K562 (cell line): ENCODE measurements around the gene RBM20. TPM values are rescaled to one million over a fixed set of nuclear protein-coding genes. Genes with fewer than 3 reads are reported as not detected.

Experiments
- BDP1 ChIP-seq: IDR thresholded peaks from 3 replicates; pipeline ENCODE4 v1.6.1; 2011; ENCODE audit not compliant: insufficient read length, insufficient read depth
- CBX8 ChIP-seq: fragments of 200-600 bp; sonication (generic); IDR thresholded peaks from 2 replicates; pipeline ENCODE4 v1.6.1; 2012; ENCODE audit warnings: borderline replicate concordance, mixed run types, low read depth, mild to moderate bottlenecking, moderate library complexity, mixed read lengths, low read length, control low read depth, inconsistent platforms; ENCODE audit not compliant: poor library complexity, severe bottlenecking; ENCODE audit errors: extremely low read depth
- GATAD2A ChIP-seq: fragments of 450-650 bp; IDR thresholded peaks from 2 replicates; pipeline ENCODE4 v1.6.1; 2017
- HMG20B ChIP-seq: fragments of 250-450 bp; sonication (Bioruptor Pico); IDR thresholded peaks from 2 replicates; pipeline ENCODE4 v1.5.0; 2021; ENCODE audit warnings: mild to moderate bottlenecking
- KDM1A ChIP-seq, 2 experiments: fragments of 450-650 bp; IDR thresholded peaks; 2 replicates each; pipeline ENCODE4 v1.6.1; 2016; ENCODE audit warnings: mild to moderate bottlenecking in 2 of 2
- KHSRP ChIP-seq: fragments of 450-650 bp; IDR thresholded peaks from 2 replicates; pipeline ENCODE4 v1.6.1; 2017
- MIER1 ChIP-seq: fragments of 450-650 bp; IDR thresholded peaks from 2 replicates; pipeline ENCODE4 v1.6.1; 2016; ENCODE audit warnings: antibody characterized with exemption, mild to moderate bottlenecking, low read depth
- NFRKB ChIP-seq: fragments of 450-650 bp; IDR thresholded peaks from 2 replicates; pipeline ENCODE4 v1.6.1; 2016; ENCODE audit warnings: low read depth
- PHTF2 ChIP-seq: fragments of 250-450 bp; sonication (Bioruptor Pico); IDR thresholded peaks from 2 replicates; pipeline ENCODE4 v1.5.0; 2021; ENCODE audit warnings: mild to moderate bottlenecking
- PML ChIP-seq: IDR thresholded peaks from 2 replicates; pipeline ENCODE4 v1.6.1; 2012; ENCODE audit warnings: low read length, inconsistent platforms
- PPARD ChIP-seq: fragments of 250-450 bp; sonication (Bioruptor Pico); IDR thresholded peaks from 2 replicates; pipeline ENCODE4 v1.8.0; 2022; ENCODE audit warnings: inconsistent platforms, mild to moderate bottlenecking, moderate library complexity
- RAD21 ChIP-seq, 2 experiments: fragments of 250-450 bp in 1 of 2; fragments of 450-650 bp in 1 of 2; sonication (Bioruptor Pico) in 1 of 2; formaldehyde crosslinking in 1 of 2; IDR thresholded peaks in 1 of 2; conservative IDR thresholded peaks in 1 of 2; 2 replicates each; pipeline versions ENCODE4 v1.4.0 to v1.8.0; 2020 to 2022; ENCODE audit warnings: mild to moderate bottlenecking in 2 of 2, moderate library complexity in 1 of 2
- RBFOX2 ChIP-seq: fragments of 200-400 bp; formaldehyde crosslinking; IDR thresholded peaks from 2 replicates; pipeline ENCODE4 v1.6.1; 2017; ENCODE audit warnings: low read depth, mild to moderate bottlenecking, low read length, moderate library complexity
- SMARCE1 ChIP-seq: fragments of 450-650 bp; IDR thresholded peaks from 2 replicates; pipeline ENCODE4 v1.7.1; 2016; ENCODE audit warnings: mild to moderate bottlenecking
- SMC3 ChIP-seq: conservative IDR thresholded peaks from 2 replicates; pipeline ENCODE4 v1.6.1; 2011; ENCODE audit warnings: low read depth, low read length, improper control_type of control experiment; ENCODE audit not compliant: insufficient read depth
- ZC3H11A ChIP-seq: IDR thresholded peaks from 2 replicates; pipeline ENCODE4 v1.6.1; 2012; ENCODE audit warnings: low read depth, low read length, improper control_type of control experiment
- ZEB2 ChIP-seq: fragments of 450-650 bp; IDR thresholded peaks from 2 replicates; pipeline ENCODE4 v1.6.1; 2016
- ZKSCAN8 ChIP-seq: fragments of 200-800 bp; sonication (Bioruptor generic); IDR thresholded peaks from 2 replicates; pipeline ENCODE4 v1.6.1; 2016; ENCODE audit warnings: missing genetic modification characterization, missing compliant biosample characterization
- ZNF444 ChIP-seq: fragments of 250-450 bp; sonication (Bioruptor Pico); IDR thresholded peaks from 2 replicates; pipeline ENCODE4 v1.4.0; 2020; ENCODE audit warnings: mild to moderate bottlenecking, moderate library complexity
- ZNF57 ChIP-seq: fragments of 450-650 bp; formaldehyde crosslinking; IDR thresholded peaks from 2 replicates; pipeline ENCODE4 v1.4.0; 2020; ENCODE audit warnings: mild to moderate bottlenecking, moderate library complexity
- polyA plus RNA-seq, 8 experiments: library from polyadenylated mRNA; depleted of rRNA in 4 of 8; stranded (reverse) in 5 of 8; unstranded in 3 of 8; fragments of >200 nt; fragmentation: Nextera tagmentation in 2 of 8; fragmentation: Illumina TruSeq in 1 of 8; extraction: Ambion mirVana in 2 of 8; extraction: Trizol in 1 of 8; gene quantifications; 2 replicates each; pipeline versions ENCODE4 v1.2.1 to v1.2.3, GENCODE V29; 2011 to 2014; ENCODE audit warnings: inconsistent platforms in 1 of 8, missing spikeins in 1 of 8
- total RNA-seq, 7 experiments: library from RNA; depleted of rRNA in 6 of 7; stranded (reverse); fragments of >200 nt in 6 of 7; fragmentation: Illumina TruSeq in 2 of 7; extraction: Trizol in 2 of 7; gene quantifications; 2 replicates each; pipeline versions ENCODE4 v1.2.1 to v1.2.3, GENCODE V29; 2011 to 2021; ENCODE audit warnings: low replicate concordance in 1 of 7
- TF ChIP-seq, protein P1 (sequence below), 3 experiments: IDR thresholded peaks in 2 of 3; conservative IDR thresholded peaks in 1 of 3; 2 replicates each; pipeline ENCODE4 v1.5.1; 2011 to 2012; ENCODE audit warnings: low read length in 3 of 3, mild to moderate bottlenecking in 3 of 3, control low read depth in 2 of 3, improper control_type of control experiment in 1 of 3, inconsistent platforms in 1 of 3, low read depth in 1 of 3, mixed read lengths in 1 of 3, moderate library complexity in 1 of 3; ENCODE audit not compliant: insufficient read depth in 2 of 3
- TF ChIP-seq, protein P2 (sequence below): fragments of 450-650 bp; IDR thresholded peaks from 2 replicates; pipeline ENCODE4 v1.6.1; 2018; ENCODE audit not compliant: partially characterized antibody
- TF ChIP-seq, protein P3 (sequence below), 2 experiments: fragments of 450-650 bp in 1 of 2; sonication (generic) in 1 of 2; formaldehyde crosslinking in 1 of 2; IDR thresholded peaks in 1 of 2; conservative IDR thresholded peaks in 1 of 2; 2 replicates each; pipeline versions ENCODE4 v1.6.1 to v1.8.1; 2016 to 2023; ENCODE audit warnings: mild to moderate bottlenecking in 2 of 2, moderate library complexity in 2 of 2, inconsistent platforms in 1 of 2, missing genetic modification reagents in 1 of 2

The RBM20 gene
- total and polyA plus RNA-seq, 9 of the 15 experiments (the other 6 are each of a cell fraction or from before 2014, with no cell fraction given) = 0.63 to 5.7 (median 3.2) TPM

DNA sequence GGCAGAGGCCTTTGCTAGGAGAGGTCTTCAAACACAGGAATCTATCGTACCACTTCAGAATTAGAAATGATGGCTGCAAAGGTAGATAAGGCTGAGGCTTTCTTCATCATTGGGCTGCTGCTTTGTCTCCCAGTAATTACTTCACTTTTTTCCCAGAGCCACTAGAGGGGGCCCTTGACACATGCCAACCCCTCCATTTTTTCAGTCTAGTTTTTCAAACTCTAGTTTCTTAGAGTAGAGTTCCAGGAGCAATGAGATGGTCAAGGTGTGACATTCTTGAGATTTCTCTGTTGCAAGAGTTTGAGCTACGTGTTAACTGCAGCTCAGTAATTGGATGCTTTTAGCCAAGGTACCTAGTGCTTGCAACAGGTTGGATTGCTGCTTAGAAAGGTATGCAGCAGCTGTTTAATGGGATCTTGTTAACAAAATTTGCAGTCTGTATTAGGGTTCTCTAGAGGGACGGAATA, 33.8 kb upstream of the RBM20 start (continued):
- TF ChIP-seq, protein P1, sequence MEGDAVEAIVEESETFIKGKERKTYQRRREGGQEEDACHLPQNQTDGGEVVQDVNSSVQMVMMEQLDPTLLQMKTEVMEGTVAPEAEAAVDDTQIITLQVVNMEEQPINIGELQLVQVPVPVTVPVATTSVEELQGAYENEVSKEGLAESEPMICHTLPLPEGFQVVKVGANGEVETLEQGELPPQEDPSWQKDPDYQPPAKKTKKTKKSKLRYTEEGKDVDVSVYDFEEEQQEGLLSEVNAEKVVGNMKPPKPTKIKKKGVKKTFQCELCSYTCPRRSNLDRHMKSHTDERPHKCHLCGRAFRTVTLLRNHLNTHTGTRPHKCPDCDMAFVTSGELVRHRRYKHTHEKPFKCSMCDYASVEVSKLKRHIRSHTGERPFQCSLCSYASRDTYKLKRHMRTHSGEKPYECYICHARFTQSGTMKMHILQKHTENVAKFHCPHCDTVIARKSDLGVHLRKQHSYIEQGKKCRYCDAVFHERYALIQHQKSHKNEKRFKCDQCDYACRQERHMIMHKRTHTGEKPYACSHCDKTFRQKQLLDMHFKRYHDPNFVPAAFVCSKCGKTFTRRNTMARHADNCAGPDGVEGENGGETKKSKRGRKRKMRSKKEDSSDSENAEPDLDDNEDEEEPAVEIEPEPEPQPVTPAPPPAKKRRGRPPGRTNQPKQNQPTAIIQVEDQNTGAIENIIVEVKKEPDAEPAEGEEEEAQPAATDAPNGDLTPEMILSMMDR (IDR thresholded peaks at IDR 0.05 in 2 of 3, conservative IDR thresholded peaks at IDR 0.05 in 1 of 3; ENCODE audit: insufficient read depth in 2 of 3, low read depth in 1 of 3, low read length in 3 of 3) = peak; percentile 71 to 91 (median 84)
- TF ChIP-seq KHSRP (no peak), SMARCE1 (no peak), HMG20B (CRISPR knock-in tag) (no peak), PML (0 out of 2 replicates have a peak, but pooled peaks have one; percentile 29), KDM1A (IDR thresholded peaks at IDR 0.05) (0 out of 4 replicates have a peak, but pooled peaks of 1 of the 2 experiments have one; percentile 11), SMC3 (peak; percentile 70), ZNF444 (no peak), NFRKB (no peak), ZKSCAN8 (no peak), BDP1 (no peak), PHTF2 (CRISPR knock-in tag) (no peak), ZNF57 (CRISPR knock-in tag) (no peak), MIER1 (no peak), RBFOX2 (no peak), ZEB2 (peak; percentile 75; the same call in 1 of the 2 replicates), CBX8 (no peak), PPARD (CRISPR knock-in tag) (no peak), ZC3H11A (no peak), GATAD2A (no peak), RAD21 (CRISPR knock-in tag; conservative IDR thresholded peaks at IDR 0.05 in 1 of 2, IDR thresholded peaks at IDR 0.05 in 1 of 2) (peak; percentile 75 to 83)
- TF ChIP-seq, protein P2, sequence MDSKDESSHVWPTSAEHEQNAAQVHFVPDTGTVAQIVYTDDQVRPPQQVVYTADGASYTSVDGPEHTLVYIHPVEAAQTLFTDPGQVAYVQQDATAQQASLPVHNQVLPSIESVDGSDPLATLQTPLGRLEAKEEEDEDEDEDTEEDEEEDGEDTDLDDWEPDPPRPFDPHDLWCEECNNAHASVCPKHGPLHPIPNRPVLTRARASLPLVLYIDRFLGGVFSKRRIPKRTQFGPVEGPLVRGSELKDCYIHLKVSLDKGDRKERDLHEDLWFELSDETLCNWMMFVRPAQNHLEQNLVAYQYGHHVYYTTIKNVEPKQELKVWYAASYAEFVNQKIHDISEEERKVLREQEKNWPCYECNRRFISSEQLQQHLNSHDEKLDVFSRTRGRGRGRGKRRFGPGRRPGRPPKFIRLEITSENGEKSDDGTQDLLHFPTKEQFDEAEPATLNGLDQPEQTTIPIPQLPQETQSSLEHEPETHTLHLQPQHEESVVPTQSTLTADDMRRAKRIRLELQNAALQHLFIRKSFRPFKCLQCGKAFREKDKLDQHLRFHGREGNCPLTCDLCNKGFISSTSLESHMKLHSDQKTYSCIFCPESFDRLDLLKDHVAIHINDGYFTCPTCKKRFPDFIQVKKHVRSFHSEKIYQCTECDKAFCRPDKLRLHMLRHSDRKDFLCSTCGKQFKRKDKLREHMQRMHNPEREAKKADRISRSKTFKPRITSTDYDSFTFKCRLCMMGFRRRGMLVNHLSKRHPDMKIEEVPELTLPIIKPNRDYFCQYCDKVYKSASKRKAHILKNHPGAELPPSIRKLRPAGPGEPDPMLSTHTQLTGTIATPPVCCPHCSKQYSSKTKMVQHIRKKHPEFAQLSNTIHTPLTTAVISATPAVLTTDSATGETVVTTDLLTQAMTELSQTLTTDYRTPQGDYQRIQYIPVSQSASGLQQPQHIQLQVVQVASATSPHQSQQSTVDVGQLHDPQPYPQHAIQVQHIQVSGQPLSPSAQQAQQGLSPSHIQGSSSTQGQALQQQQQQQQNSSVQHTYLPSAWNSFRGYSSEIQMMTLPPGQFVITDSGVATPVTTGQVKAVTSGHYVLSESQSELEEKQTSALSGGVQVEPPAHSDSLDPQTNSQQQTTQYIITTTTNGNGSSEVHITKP = no peak
- TF ChIP-seq, protein P3, sequence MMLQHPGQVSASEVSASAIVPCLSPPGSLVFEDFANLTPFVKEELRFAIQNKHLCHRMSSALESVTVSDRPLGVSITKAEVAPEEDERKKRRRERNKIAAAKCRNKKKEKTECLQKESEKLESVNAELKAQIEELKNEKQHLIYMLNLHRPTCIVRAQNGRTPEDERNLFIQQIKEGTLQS (IDR thresholded peaks at IDR 0.05) = no peak
- TF ChIP-seq, protein P3 (CRISPR knock-in tag; conservative IDR thresholded peaks at IDR 0.05) = no peak
